ENCODE measurements around the gene SCRN2. TPM values are rescaled to one million over a fixed set of nuclear protein-coding genes. Genes with fewer than 3 reads are reported as not detected.
A peak's percentile ranks its signal among the peaks of the same experiment; 100 is the strongest.

SCRN2 gene
- total RNA-seq, 3 donors from 2014 or later (not counting 1 experiment from before 2014, with no cell fraction given), result 33.7 to 38.0 (median 35.7) TPM

GRCh38 chr17:47810901-47811635 lies 30.0 kb downstream of the SCRN2 start:
- Histone ChIP-seq H3K27ac (ENCODE audit: low read length) (peak overlapping the region; percentile 77), H3K4me1 (ENCODE audit: control insufficient read depth, insufficient read depth, low read length) (peaks cover 11% of the 10 kb centered on the region), H3K36me3 (ENCODE audit: control insufficient read depth, insufficient read depth, low read length) (peaks cover 77% of the 10 kb centered on the region), H3K9me3 (ENCODE audit: control insufficient read depth, insufficient read depth, low read length) (no peaks in the 10 kb centered on the region), H3K27me3 (ENCODE audit: control insufficient read depth, insufficient read depth, low read length) (no peaks in the 10 kb centered on the region), H3K4me3 (ENCODE audit: low read length) (no peak overlapping the region)
- no peaks in the 10 kb centered on the region for H3K9me3 Mint-ChIP-seq
- H3K4me1 Mint-ChIP-seq, result peaks cover 29 to 39% of the 10 kb centered on the region in 2 donors
- H3K27ac Mint-ChIP-seq, result peak overlapping the region; percentile 93
- no peak for TF ChIP-seq CTCF (IDR thresholded peaks at IDR 0.05)
- WGBS (ENCODE audit: insufficient coverage), result 85% methylated on average over 9 of the region's 9 CpGs
- H3K4me3 Mint-ChIP-seq, result no peak overlapping the region
- H3K27me3 Mint-ChIP-seq (ENCODE audit: low read depth in 2 of 2), result no peaks in the 10 kb centered on the region
- H3K36me3 Mint-ChIP-seq, result peaks cover 24% of the 10 kb centered on the region
- intact Hi-C loops (cut with micrococcal nuclease), result loop anchor here (1.0 kb wide), 1 partner anchor 18 kb away; no protein-coding TSS in a partner anchor
- ATAC-seq (no peak), DNase-seq (peak in 1 of 2 donors; percentile 13)

DNA sequence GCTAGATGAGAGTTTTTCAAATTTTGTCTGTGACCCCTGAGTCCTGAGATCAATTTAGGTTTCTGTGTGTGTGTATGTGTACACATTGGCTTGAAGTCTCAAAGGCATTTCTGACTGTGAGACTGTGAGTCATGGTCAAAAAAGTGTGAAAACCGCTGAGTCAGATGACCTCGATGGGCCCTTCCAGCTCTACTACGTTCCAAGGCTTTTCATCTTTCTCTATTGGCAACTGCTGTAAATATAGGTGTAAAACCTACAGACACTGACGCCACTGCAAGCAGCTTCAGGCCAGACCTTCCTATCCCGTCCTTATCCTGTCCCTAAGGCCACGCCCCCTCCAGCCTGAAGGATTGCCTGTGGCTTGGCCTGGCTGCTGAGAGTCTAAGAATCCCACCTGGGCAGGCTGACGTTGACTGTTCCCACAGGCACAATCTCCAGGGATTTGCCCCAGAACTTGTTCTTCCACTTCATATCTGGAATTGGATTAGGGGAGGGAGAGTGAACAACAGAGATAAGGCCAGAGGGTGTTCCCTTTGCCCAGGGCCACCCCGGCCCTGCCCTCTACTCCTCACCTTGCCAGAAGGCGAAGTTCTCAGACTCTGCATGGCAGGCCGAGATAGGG lies 30.8 kb downstream of the SCRN2 start:
- Mint-ChIP-seq H3K4me3 (peak overlapping the region; percentile 31), H3K4me1 (peaks cover 29 to 37% of the 10 kb centered on the region in 2 donors), H3K27me3 (ENCODE audit: low read depth in 2 of 2) (no peaks in the 10 kb centered on the region), H3K27ac (peak overlapping the region; percentile 93), H3K36me3 (peaks cover 24% of the 10 kb centered on the region), H3K9me3 (no peaks in the 10 kb centered on the region)
- peak overlapping the region; percentile 77 for H3K27ac ChIP-seq (ENCODE audit: low read length)
- H3K4me1 ChIP-seq (ENCODE audit: control insufficient read depth, insufficient read depth, low read length), result peaks cover 11% of the 10 kb centered on the region
- DNase-seq, result peak; percentile 41 to 65
- ATAC-seq, result peak; percentile 82 to 87 (median 84)
- WGBS (ENCODE audit: insufficient coverage), result 57% methylated on average over 8 of the region's 10 CpGs
- H3K36me3 ChIP-seq (ENCODE audit: control insufficient read depth, insufficient read depth, low read length), result peaks cover 69% of the 10 kb centered on the region
- no peak overlapping the region for H3K4me3 ChIP-seq (ENCODE audit: low read length)
- intact Hi-C loops (cut with micrococcal nuclease), result loop anchor here (1.0 kb wide), 1 partner anchor 19 kb away; no protein-coding TSS in a partner anchor
- no peak for TF ChIP-seq CTCF (IDR thresholded peaks at IDR 0.05)
- no peaks in the 10 kb centered on the region for H3K9me3 ChIP-seq (ENCODE audit: control insufficient read depth, insufficient read depth, low read length)
- H3K27me3 ChIP-seq (ENCODE audit: control insufficient read depth, insufficient read depth, low read length), result no peaks in the 10 kb centered on the region

- no peak for ATAC-seq
- DNase-seq, result no peak
- Histone ChIP-seq H3K4me3 (ENCODE audit: low read length) (no peak overlapping the region), H3K36me3 (ENCODE audit: control insufficient read depth, insufficient read depth, low read length) (peaks cover 57% of the 10 kb centered on the region), H3K9me3 (ENCODE audit: control insufficient read depth, insufficient read depth, low read length) (no peaks in the 10 kb centered on the region), H3K27me3 (ENCODE audit: control insufficient read depth, insufficient read depth, low read length) (no peaks in the 10 kb centered on the region), H3K27ac (ENCODE audit: low read length) (no peak overlapping the region), H3K4me1 (ENCODE audit: control insufficient read depth, insufficient read depth, low read length) (peaks cover 11% of the 10 kb centered on the region)
- Mint-ChIP-seq H3K27me3 (ENCODE audit: low read depth in 2 of 2) (no peaks in the 10 kb centered on the region), H3K9me3 (no peaks in the 10 kb centered on the region), H3K4me1 (peaks cover 29 to 34% of the 10 kb centered on the region in 2 donors), H3K4me3 (no peak overlapping the region), H3K36me3 (peaks cover 24% of the 10 kb centered on the region), H3K27ac (peak overlapping the region in 1 of 2 donors; percentile 93)
- TF ChIP-seq CTCF (IDR thresholded peaks at IDR 0.05), result no peak
- WGBS (ENCODE audit: insufficient coverage), result 96% methylated on average over 22 of the region's 22 CpGs
- intact Hi-C loops (cut with micrococcal nuclease), result no loop called here
Observed at GRCh38 chr17:47808830-47809480, 32.1 kb downstream of the SCRN2 start.

Measured in natural killer cell (primary cell).